NCI-H187 (cell line): ENCODE results near the gene CYP27B1.
"Not testable (repeated sequence)": the region's sequence is repeated elsewhere in the genome, so short reads cannot be mapped to it uniquely, and the experiment has no call there.

ENCODE experiments used
- DNase-seq, 2 experiments: peaks; one replicate each; lab custom pipeline; 2025; lab: John Stamatoyannopoulos, UW

Gene CYP27B1

GRCh38 chr12:57783466-57783801 lies 16.6 kb upstream of the CYP27B1 start:
- DNase-seq, result no peak

- DNase-seq, result peak; percentile 90 to 93
Measured at GRCh38 chr12:57782608-57783465, 16.0 kb upstream of the CYP27B1 start, which contains the start of gene TSFM. TSS of gene TSFM (plus strand) at chr12:57782787. CDS start at chr12:57782802, 15 bp downstream.

GRCh38 chr12:57782243-57782607 lies 15.3 kb upstream of the CYP27B1 start:
- DNase-seq, result no peak

DNA sequence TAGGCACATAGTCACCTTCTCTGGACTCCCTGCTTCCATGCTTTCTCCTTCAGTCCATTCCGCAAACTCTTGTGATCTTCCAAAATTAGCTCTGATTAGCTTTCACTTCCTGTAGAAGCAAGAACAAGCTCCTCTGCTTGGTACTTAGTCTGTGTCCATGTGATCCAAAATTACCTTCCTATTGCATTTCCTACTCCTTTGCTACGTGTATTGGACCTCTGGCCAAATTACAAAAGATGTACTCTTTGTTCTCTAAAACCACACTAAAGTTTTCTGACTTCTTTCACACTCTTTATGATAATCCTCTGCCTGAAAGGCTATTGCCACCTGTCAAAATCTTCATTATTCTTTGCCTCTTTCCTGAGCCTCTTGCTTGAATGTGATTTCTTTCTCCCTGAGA lies 14.9 kb upstream of the CYP27B1 start:
- no peak for DNase-seq

DNA sequence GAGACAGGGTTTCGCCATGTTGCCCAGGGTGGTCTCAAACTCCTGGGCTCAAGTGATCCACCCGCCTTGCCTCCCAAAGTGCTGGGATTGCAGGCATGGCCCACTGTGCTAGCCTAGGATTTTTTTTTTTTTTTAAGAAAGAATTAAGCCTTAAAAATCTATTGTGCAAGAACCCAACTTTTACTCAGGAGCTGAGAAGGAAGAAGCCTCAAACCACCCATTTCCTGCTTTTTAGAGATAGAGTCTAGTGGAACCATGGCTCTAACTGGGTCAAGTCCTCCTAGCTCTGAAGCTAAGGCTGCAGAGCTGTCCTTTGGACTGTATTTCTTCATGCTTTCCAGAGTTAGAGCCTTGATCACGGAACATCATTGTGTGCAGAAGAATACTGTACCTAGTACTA lies 14.4 kb upstream of the CYP27B1 start:
- DNase-seq, result no peak

DNA sequence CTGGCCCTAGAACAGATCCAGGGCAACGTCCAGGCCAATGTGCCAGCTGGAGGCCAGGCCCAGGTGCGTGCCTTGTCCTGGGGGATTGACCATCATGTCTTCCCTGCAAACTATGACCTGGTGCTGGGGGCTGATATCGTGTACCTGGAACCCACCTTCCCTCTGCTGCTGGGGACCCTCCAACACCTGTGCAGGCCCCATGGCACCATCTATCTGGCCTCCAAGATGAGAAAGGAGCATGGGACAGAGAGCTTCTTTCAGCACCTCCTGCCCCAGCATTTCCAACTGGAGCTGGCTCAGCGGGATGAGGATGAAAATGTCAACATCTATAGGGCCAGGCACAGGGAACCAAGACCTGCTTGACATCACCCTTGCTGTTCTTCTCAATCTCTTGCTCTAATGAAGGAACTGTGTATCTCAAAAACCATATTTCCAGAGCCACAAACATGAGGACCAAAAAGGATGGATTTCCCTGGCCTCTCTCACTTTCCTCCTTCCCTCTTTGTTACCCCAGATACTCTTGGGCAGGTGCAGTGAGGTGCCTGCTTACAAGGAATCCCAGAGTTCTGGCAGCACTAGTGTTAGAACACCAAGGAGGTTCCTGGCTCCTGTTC lies 13.5 kb upstream of the CYP27B1 start:
- no peak for DNase-seq

- DNase-seq, result no peak
Measured at GRCh38 chr12:57779736-57780135, 12.9 kb upstream of the CYP27B1 start.

DNA sequence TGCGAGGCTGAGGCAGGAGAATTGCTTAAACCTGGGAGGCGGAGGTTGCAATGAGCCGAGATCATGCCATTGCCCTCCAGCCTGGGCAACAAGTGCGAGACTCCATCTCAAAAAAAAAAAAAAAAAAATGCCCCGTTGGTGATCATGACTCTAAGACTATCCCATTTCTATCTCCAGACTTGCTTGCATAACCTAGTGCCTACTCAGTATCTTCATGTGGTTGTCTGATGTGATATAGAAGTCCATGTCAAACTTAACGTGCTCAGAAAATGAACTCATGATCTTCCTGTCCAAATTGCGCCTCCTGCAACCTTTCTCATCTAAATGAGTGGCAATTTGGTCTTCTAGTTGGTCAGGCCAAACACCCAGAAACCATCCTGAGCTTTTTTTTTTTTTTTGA lies 11.0 kb upstream of the CYP27B1 start:
- no peak for DNase-seq

GRCh38 chr12:57777367-57777766 lies 10.5 kb upstream of the CYP27B1 start:
- no peak for DNase-seq

- no peak for DNase-seq
Measured at GRCh38 chr12:57776247-57776587, 9.3 kb upstream of the CYP27B1 start.

DNA sequence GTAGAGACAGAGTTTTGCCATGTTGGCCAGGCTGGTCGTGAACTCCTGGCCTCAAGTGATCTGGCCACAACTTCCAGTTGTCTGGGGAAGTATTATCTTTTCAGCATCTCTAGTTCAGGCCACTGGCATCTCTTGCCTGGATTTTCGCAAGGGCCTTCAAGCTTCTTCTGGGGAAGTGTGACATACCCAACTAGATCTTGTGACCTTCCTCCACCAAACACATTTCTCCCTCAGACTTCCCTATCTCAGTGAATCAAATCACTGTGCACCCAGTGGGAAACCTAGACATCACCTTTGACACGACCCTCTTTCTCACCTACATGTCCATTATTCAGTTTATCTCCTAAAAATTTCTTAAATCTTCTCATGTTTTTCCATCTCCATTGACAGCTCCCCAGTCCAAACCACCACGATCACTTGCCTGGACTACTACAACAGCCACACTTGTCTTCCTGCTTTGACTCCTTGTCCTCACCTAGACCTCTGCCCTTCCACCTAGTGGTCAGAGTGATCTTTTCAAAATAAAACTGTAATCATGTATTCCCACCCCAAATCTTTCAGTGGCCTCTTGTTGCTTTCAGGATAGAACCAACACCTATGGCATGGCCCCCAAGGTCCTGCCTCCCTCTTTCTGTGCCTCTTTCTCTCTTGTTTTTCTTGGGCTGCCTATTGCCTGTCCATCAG lies 8.8 kb upstream of the CYP27B1 start:
- DNase-seq, result no peak

DNA sequence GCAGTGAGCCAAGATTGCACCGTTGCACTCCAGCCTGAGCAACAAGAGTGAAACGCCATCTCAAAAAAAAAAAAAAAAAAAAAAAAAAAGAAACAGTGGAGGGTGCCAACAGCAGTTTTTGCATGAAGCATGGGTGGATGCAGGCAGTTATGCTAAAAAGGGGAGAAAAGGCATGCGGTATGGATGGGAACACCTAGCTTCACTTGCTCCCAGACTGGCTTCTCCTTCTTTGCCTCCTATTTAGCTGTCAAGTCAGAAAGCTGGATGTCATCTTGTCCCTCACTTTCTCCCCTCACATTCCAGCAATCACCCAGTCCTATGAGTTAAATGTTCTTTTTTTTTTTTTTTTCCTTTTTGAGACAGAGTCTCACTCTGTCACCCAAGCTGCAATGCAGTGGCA lies 8.2 kb upstream of the CYP27B1 start:
- no peak for DNase-seq

- DNase-seq, result not testable (repeated sequence)
Measured at GRCh38 chr12:57774634-57775033, 7.8 kb upstream of the CYP27B1 start.

GRCh38 chr12:57772429-57773322 lies 5.8 kb upstream of the CYP27B1 start, which contains the start of gene EEF1AKMT3:
TSS of gene EEF1AKMT3 (plus strand) at chr12:57772614. CDS start at chr12:57772725, 111 bp downstream.
- DNase-seq, result no peak

- peak; percentile 92 to 95 for DNase-seq
Measured at GRCh38 chr12:57771873-57772428, 5.1 kb upstream of the CYP27B1 start, which contains the start of gene METTL1. TSS of gene METTL1 (minus strand) at chr12:57772105. CDS start at chr12:57772083, 22 bp downstream.

- peak in 1 of 2 experiments; percentile 86 for DNase-seq
Measured at GRCh38 chr12:57771236-57771872, 4.5 kb upstream of the CYP27B1 start.

- no peak for DNase-seq
Measured at GRCh38 chr12:57770734-57771133, 3.9 kb upstream of the CYP27B1 start.

GRCh38 chr12:57769594-57769993 lies 2.7 kb upstream of the CYP27B1 start:
- no peak for DNase-seq

DNA sequence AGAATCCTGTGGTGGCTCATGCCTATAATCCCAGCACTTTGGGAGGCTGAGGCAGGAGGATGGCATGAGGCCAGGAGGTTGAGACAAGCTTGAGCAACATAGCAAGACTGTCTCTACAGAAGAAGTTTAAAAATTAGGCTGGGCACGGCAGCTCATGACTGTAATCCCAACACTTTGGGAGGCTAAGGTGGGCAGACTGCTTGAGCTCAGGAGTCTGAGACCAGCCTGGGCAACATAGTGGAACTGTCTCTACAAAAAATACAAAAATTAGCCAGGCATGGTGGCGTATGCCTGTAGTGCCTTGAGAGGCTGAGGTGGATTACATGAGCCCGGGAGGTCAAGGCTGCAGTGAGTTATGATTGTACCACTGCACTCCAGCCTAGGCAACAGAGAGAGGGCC lies 998 bp upstream of the CYP27B1 start:
- no peak for DNase-seq

DNA sequence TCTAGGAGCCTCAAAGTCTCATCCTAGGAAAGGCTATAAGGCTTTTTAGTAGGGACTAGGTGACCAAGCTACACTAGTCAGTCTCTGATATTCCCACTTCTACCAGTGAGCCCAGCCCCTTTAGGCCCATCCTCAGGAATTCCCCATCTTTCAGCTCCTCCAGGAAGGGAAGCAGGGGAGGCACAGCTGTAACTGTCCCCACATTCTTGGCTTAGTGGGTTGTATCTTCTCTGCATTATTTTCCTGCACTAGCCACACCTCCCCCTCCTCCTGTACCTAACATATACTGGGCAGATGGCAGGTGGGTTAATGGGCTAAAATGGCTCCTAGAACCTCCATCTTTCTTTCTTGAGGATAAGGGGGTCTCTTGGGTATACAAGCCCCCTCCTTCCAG lies 424 bp upstream of the CYP27B1 start:
- no peak for DNase-seq
